A549 (cell line): ENCODE measurements around the gene SLC6A18. TPM values are rescaled to one million over a fixed set of nuclear protein-coding genes. Genes with fewer than 3 reads are reported as not detected.

Source experiments
- ATAC-seq, 2 experiments: fragments of 200-7000 bp in 1 of 2; fragments of >200 bp in 1 of 2; cut with Nextera tagmentation in 1 of 2; cut with Tn5 transposase in 1 of 2; 3 replicates each; pipeline versions ENCODE4 v1.8.0 to v1.9.1; 2018 to 2020; ENCODE audit warnings: mild to moderate bottlenecking in 1 of 2, moderate library complexity in 1 of 2
- CTCF ChIA-PET: fragments of 300-600 bp; sonication (Branson Sonifier 250); formaldehyde crosslinking; extraction: SDS; loops from one replicate; lab custom pipeline; 2021; ENCODE audit warnings: antibody characterized with exemption, inconsistent platforms; lab: Yijun Ruan, JAX
- POLR2A ChIA-PET: fragments of 350-600 bp; formaldehyde crosslinking; extraction: SDS; loops from one replicate; lab custom pipeline; 2021; ENCODE audit warnings: antibody characterized with exemption, inconsistent platforms; lab: Yijun Ruan, JAX
- DNase-seq, 2 experiments: peaks; one replicate each; pipeline versions ENCODE4 v3.0.0 to v3.0.0-alpha.2; 2011 to 2016; ENCODE audit warnings: low read depth in 1 of 2, low spot score in 1 of 2
- FAIRE-seq: peaks from 2 replicates; lab custom pipeline; 2011; peaks lifted over from hg19 to GRCh38; lab: Jason Lieb, UNC
- H3K27ac ChIP-seq, 2 experiments: fragments of >200 bp; sonication (Bioruptor Twin); formaldehyde crosslinking; 3 replicates each; pipeline ENCODE4 v1.5.1; 2016 to 2017
- H3K4me1 ChIP-seq: fragments of >200 bp; sonication (Bioruptor Twin); formaldehyde crosslinking; 3 replicates; pipeline ENCODE4 v1.6.1; 2016
- H3K4me2 ChIP-seq: fragments of >200 bp; sonication (Bioruptor Twin); formaldehyde crosslinking; 3 replicates; pipeline ENCODE4 v1.6.1; 2016
- H3K4me3 ChIP-seq: fragments of >200 bp; sonication (Bioruptor Twin); formaldehyde crosslinking; 3 replicates; pipeline ENCODE4 v1.5.1; 2016
- H3K9me3 ChIP-seq: fragments of >200 bp; sonication (Bioruptor Twin); formaldehyde crosslinking; 3 replicates; pipeline ENCODE4 v1.6.1; 2016
- BHLHE40 ChIP-seq: IDR thresholded peaks from 2 replicates; pipeline ENCODE4 v1.6.1; 2012; ENCODE audit warnings: low read depth, low read length, inconsistent platforms
- CHD2 ChIP-seq: fragments of 150-350 bp; IDR thresholded peaks from 2 replicates; pipeline ENCODE4 v1.6.1; 2014; ENCODE audit warnings: low read length; ENCODE audit not compliant: partially characterized antibody
- E2F6 ChIP-seq: IDR thresholded peaks from 2 replicates; pipeline ENCODE4 v1.6.1; 2012; ENCODE audit warnings: low read depth, borderline replicate concordance
- ELK1 ChIP-seq: fragments of 150-350 bp; IDR thresholded peaks from 2 replicates; pipeline ENCODE4 v1.6.1; 2014; ENCODE audit warnings: low read depth, mild to moderate bottlenecking, low read length
- EP300 ChIP-seq, 2 experiments: fragments of >200 bp; sonication (Bioruptor Twin); formaldehyde crosslinking; IDR thresholded peaks; 2 replicates in 1 of 2; 3 replicates in 1 of 2; pipeline ENCODE4 v1.6.1; 2016 to 2017
- ESRRA ChIP-seq: fragments of 150-350 bp; IDR thresholded peaks from 2 replicates; pipeline ENCODE4 v1.6.1; 2014; ENCODE audit warnings: mild to moderate bottlenecking, low read length, borderline replicate concordance
- FOSL2 ChIP-seq, 2 experiments: fragments of 450-650 bp in 1 of 2; fragments of >200 bp in 1 of 2; sonication (Bioruptor Twin) in 1 of 2; formaldehyde crosslinking; IDR thresholded peaks; 2 replicates each; pipeline versions ENCODE4 v1.5.0 to v1.6.1; 2016 to 2020; ENCODE audit warnings: mild to moderate bottlenecking in 1 of 2, moderate library complexity in 1 of 2
- FOXS1 ChIP-seq: fragments of 250-450 bp; sonication (Bioruptor Pico); IDR thresholded peaks from 2 replicates; pipeline ENCODE4 v1.5.0; 2020; ENCODE audit warnings: mild to moderate bottlenecking, moderate library complexity
- HDAC2 ChIP-seq: fragments of 200-600 bp; sonication (generic); IDR thresholded peaks from 2 replicates; pipeline ENCODE4 v1.6.1; 2016
- KDM1A ChIP-seq: fragments of 200-600 bp; sonication (generic); IDR thresholded peaks from 2 replicates; pipeline ENCODE4 v1.6.1; 2016; ENCODE audit warnings: low read depth, mild to moderate bottlenecking
- MAFK ChIP-seq: fragments of 450-650 bp; IDR thresholded peaks from 2 replicates; pipeline ENCODE4 v1.6.1; 2014; ENCODE audit not compliant: partially characterized antibody
- MAX ChIP-seq: IDR thresholded peaks from 2 replicates; pipeline ENCODE4 v1.6.1; 2012
- MAZ ChIP-seq: fragments of 150-350 bp; IDR thresholded peaks from 2 replicates; pipeline ENCODE4 v1.6.1; 2014; ENCODE audit warnings: antibody characterized with exemption, low read depth, low read length, borderline replicate concordance
- NPAS2 ChIP-seq: fragments of 250-450 bp; sonication (Bioruptor Pico); IDR thresholded peaks from 2 replicates; pipeline ENCODE4 v1.8.0; 2022; ENCODE audit warnings: mild to moderate bottlenecking, moderate library complexity, borderline replicate concordance
- POLR2AphosphoS2 ChIP-seq: conservative IDR thresholded peaks from 2 replicates; pipeline ENCODE4 v1.6.1; 2012; ENCODE audit warnings: low read length, improper control_type of control experiment, inconsistent platforms
- RARB ChIP-seq: fragments of 250-450 bp; sonication (Bioruptor Pico); IDR thresholded peaks from 2 replicates; pipeline ENCODE4 v1.8.0; 2021; ENCODE audit warnings: mild to moderate bottlenecking, moderate library complexity
- RFX5 ChIP-seq: fragments of 450-650 bp; IDR thresholded peaks from 2 replicates; pipeline ENCODE4 v1.7.1; 2014; ENCODE audit warnings: antibody characterized with exemption, mild to moderate bottlenecking, moderate library complexity
- RNF2 ChIP-seq: fragments of 200-600 bp; sonication (generic); IDR thresholded peaks from 2 replicates; pipeline ENCODE4 v1.6.1; 2016; ENCODE audit warnings: low read depth, mild to moderate bottlenecking, antibody characterized with exemption, moderate library complexity, borderline replicate concordance
- ZNF302 ChIP-seq: fragments of 250-450 bp; sonication (Bioruptor Pico); IDR thresholded peaks from 2 replicates; pipeline ENCODE4 v1.9.0; 2021; ENCODE audit warnings: inconsistent platforms, mild to moderate bottlenecking, moderate library complexity
- WGBS: methylation state at CpG from one replicate; pipeline ENCODE4 v1.1.6; 2017; ENCODE audit errors: missing lambda C conversion rate; 5-methylcytosine and 5-hydroxymethylcytosine counted together
- polyA plus RNA-seq, 4 experiments: library from polyadenylated mRNA; depleted of rRNA in 3 of 4; stranded (reverse); fragments of >200 nt; fragmentation: RNase III in 1 of 4; extraction: RNeasy Plus Mini Kit Qiagen cat#74134 plus additional on column Dnase treatment in 1 of 4; gene quantifications; 2 replicates in 3 of 4; 3 replicates in 1 of 4; pipeline ENCODE4 v1.2.3, GENCODE V29; 2011 to 2017

The SLC6A18 gene
- polyA plus RNA-seq, 2 of the 4 experiments (the other 2 are of a cell fraction) = not detected

GRCh38 chr5:1222621-1223277 lies 2.4 kb upstream of the SLC6A18 start:
- ChIA-PET CTCF (interaction anchor here (0.5 kb wide), 1 partner anchor 201 kb away, joined by 3 read pairs; no protein-coding TSS in a partner anchor), POLR2A (no interaction called here)
- H3K4me2 ChIP-seq = no peak overlapping the region
- H3K27ac ChIP-seq = no peak overlapping the region
- FAIRE-seq = no peak
- WGBS = 76% methylated on average over 15 of the region's 27 CpGs
- H3K9me3 ChIP-seq = no peaks in the 10 kb centered on the region
- H3K4me1 ChIP-seq = no peaks in the 10 kb centered on the region
- DNase-seq = no peak
- no peak for ATAC-seq
- H3K4me3 ChIP-seq = no peak overlapping the region
- TF ChIP-seq ZNF302 (CRISPR knock-in tag) (no peak), RNF2 (no peak), KDM1A (no peak), RFX5 (no peak)

GRCh38 chr5:1223278-1223670 lies 1.9 kb upstream of the SLC6A18 start:
- Histone ChIP-seq H3K4me3 (no peak overlapping the region), H3K9me3 (no peaks in the 10 kb centered on the region), H3K4me1 (no peaks in the 10 kb centered on the region)
- DNase-seq (no peak), FAIRE-seq (no peak), ATAC-seq (no peak)
- CTCF ChIA-PET = interaction anchor here (0.5 kb wide), 1 partner anchor 200 kb away, joined by 3 read pairs; no protein-coding TSS in a partner anchor
- WGBS = 65% methylated on average over 12 of the region's 12 CpGs
- TF ChIP-seq FOSL2 (IDR thresholded peaks at IDR 0.05) (no peak), FOSL2 (CRISPR knock-in tag; IDR thresholded peaks at IDR 0.05) (no peak), MAX (no peak), BHLHE40 (no peak), EP300 (IDR thresholded peaks at IDR 0.05) (no peak), FOXS1 (no peak), KDM1A (no peak), RARB (CRISPR knock-in tag) (no peak), NPAS2 (CRISPR knock-in tag) (no peak)
- TF ChIP-seq, all 56 proteins: peak for 0
- no peak overlapping the region for H3K4me2 ChIP-seq
- POLR2A ChIA-PET = no interaction called here
- H3K27ac ChIP-seq = no peak overlapping the region

GRCh38 chr5:1224631-1225030 lies 550 bp upstream of the SLC6A18 start:
- CTCF ChIA-PET = interaction anchor here (0.6 to 1.1 kb wide), 2 partner anchors 16 to 437 kb away, joined by 4 read pairs; no protein-coding TSS in a partner anchor
- POLR2A ChIA-PET = no interaction called here
- ATAC-seq = no peak
- Histone ChIP-seq H3K4me3 (no peak overlapping the region), H3K9me3 (no peaks in the 10 kb centered on the region), H3K4me1 (no peaks in the 10 kb centered on the region), H3K27ac (no peak overlapping the region), H3K4me2 (no peak overlapping the region)
- WGBS = 45% methylated on average over 6 of the region's 15 CpGs
- DNase-seq = no peak
- TF ChIP-seq CHD2 (no peak), POLR2AphosphoS2 (no peak), E2F6 (no peak), BHLHE40 (no peak), MAZ (no peak), ESRRA (no peak), FOXS1 (no peak), HDAC2 (no peak), ELK1 (no peak), KDM1A (no peak), MAFK (no peak)
- no peak for FAIRE-seq
